Endodermal cell (in vitro differentiated cells): ENCODE results near the gene RPEL1. TPM values are rescaled to one million over a fixed set of nuclear protein-coding genes. Genes with fewer than 3 reads are reported as not detected.
"Not testable (repeated sequence)": the region's sequence is repeated elsewhere in the genome, so short reads cannot be mapped to it uniquely, and the experiment has no call there.

Source experiments
- DNase-seq: peaks from one replicate; pipeline ENCODE4 v3.0.0-alpha.2; 2017
- H3K27ac ChIP-seq: 2 replicates; pipeline ENCODE4 v1.5.1; 2013; ENCODE audit warnings: mild to moderate bottlenecking, low read depth, low read length, moderate library complexity
- H3K27me3 ChIP-seq: 2 replicates; pipeline ENCODE4 v1.6.1; 2013; ENCODE audit warnings: mild to moderate bottlenecking, low read length, moderate library complexity; ENCODE audit not compliant: insufficient read depth, control insufficient read depth, poor library complexity, severe bottlenecking
- H3K36me3 ChIP-seq: 2 replicates; pipeline ENCODE4 v1.7.0; 2013; ENCODE audit warnings: mild to moderate bottlenecking, low read length, moderate library complexity; ENCODE audit not compliant: control insufficient read depth, insufficient read depth
- H3K4me1 ChIP-seq: one replicate; pipeline ENCODE4 v1.7.0; 2013; ENCODE audit warnings: low read length; ENCODE audit not compliant: control insufficient read depth, insufficient read depth
- H3K4me3 ChIP-seq: 2 replicates; pipeline ENCODE4 v1.5.1; 2013; ENCODE audit warnings: mild to moderate bottlenecking, low read length, moderate library complexity
- H3K9ac ChIP-seq: 2 replicates; pipeline ENCODE4 v1.6.1; 2013; ENCODE audit warnings: mild to moderate bottlenecking, low read length, moderate library complexity; ENCODE audit not compliant: poor library complexity, severe bottlenecking; ENCODE audit errors: extremely low read depth
- H3K9me3 ChIP-seq: 2 replicates; pipeline ENCODE4 v1.6.1; 2013; ENCODE audit warnings: mild to moderate bottlenecking, low read length, moderate library complexity; ENCODE audit not compliant: control insufficient read depth
- H3K27ac Mint-ChIP-seq: 2 replicates; pipeline ENCODE4 v1.8.0; 2020; ENCODE audit warnings: mixed read lengths
- H3K27me3 Mint-ChIP-seq: 2 replicates; pipeline ENCODE4 v1.8.0; 2021; ENCODE audit warnings: mild to moderate bottlenecking, mixed read lengths; ENCODE audit not compliant: insufficient read depth
- H3K36me3 Mint-ChIP-seq: 2 replicates; pipeline ENCODE4 v1.8.0; 2020; ENCODE audit warnings: low read depth, mixed read lengths
- H3K4me1 Mint-ChIP-seq: 2 replicates; pipeline ENCODE4 v1.8.0; 2020; ENCODE audit warnings: mixed read lengths
- H3K4me3 Mint-ChIP-seq: 2 replicates; pipeline ENCODE4 v1.8.0; 2020; ENCODE audit warnings: mild to moderate bottlenecking, moderate library complexity, mixed read lengths
- H3K9me3 Mint-ChIP-seq: 2 replicates; pipeline ENCODE4 v1.8.0; 2020; ENCODE audit warnings: mild to moderate bottlenecking, mixed read lengths
- CTCF ChIP-seq: fragments of 200-600 bp; sonication (generic); conservative IDR thresholded peaks from 2 replicates; pipeline ENCODE4 v1.5.0; 2021; ENCODE audit warnings: antibody characterized with exemption, mild to moderate bottlenecking
- WGBS, 2 experiments: methylation state at CpG; one replicate each; pipeline versions ENCODE4 v1.1.5 to v1.1.7; 2013; ENCODE audit warnings: missing lambda C conversion rate in 2 of 2, mixed read lengths in 1 of 2; ENCODE audit not compliant: insufficient coverage in 1 of 2, insufficient read length in 1 of 2; 5-methylcytosine and 5-hydroxymethylcytosine counted together
- total RNA-seq, 2 donors: library from RNA; stranded (reverse); fragmentation: NEBNext Ultra II Directional in 1 of 2; extraction: Animal tissue kit (Norgen Biotek cat#: 25700) in 1 of 2; gene quantifications; 2 replicates in 1 of 2; 3 replicates in 1 of 2; pipeline ENCODE4 v1.2.1, GENCODE V29; 2021

RPEL1 gene
- total RNA-seq, 2 donors from 2014 or later, result not detected

- no peaks in the 10 kb centered on the region for H3K27me3 ChIP-seq
- Mint-ChIP-seq H3K9me3 (peaks cover 21% of the 10 kb centered on the region), H3K36me3 (peaks cover 11% of the 10 kb centered on the region), H3K4me3 (no peak overlapping the region), H3K27ac (peak overlapping the region; percentile 95), H3K4me1 (peaks cover 45% of the 10 kb centered on the region), H3K27me3 (no peaks in the 10 kb centered on the region)
- H3K4me1 ChIP-seq, result peaks cover 3% of the 10 kb centered on the region
- TF ChIP-seq CTCF, result no peak
- peaks cover 44% of the 10 kb centered on the region for H3K9me3 ChIP-seq
- peak overlapping the region; percentile 92 for H3K4me3 ChIP-seq
- WGBS, 2 experiments, result 39 to 71% methylated on average over 1 to 2 of the region's 2 CpGs
- no peak for DNase-seq
- H3K36me3 ChIP-seq, result peaks cover 39% of the 10 kb centered on the region
- no peak overlapping the region for H3K27ac ChIP-seq
- H3K9ac ChIP-seq, result peak overlapping the region; percentile 95
Observed at GRCh38 chr10:103207141-103207540, 38.5 kb upstream of the RPEL1 start.

GRCh38 chr10:103207643-103208042, 38.0 kb upstream of the RPEL1 start:
- not testable (repeated sequence) for H3K4me1 ChIP-seq, H3K27ac ChIP-seq, H3K27me3 ChIP-seq, H3K27me3 Mint-ChIP-seq, H3K4me3 Mint-ChIP-seq, DNase-seq
- Histone ChIP-seq H3K9me3 (peaks cover 49% of the 10 kb centered on the region), H3K36me3 (peaks cover 45% of the 10 kb centered on the region), H3K9ac (peak overlapping the region; percentile 95), H3K4me3 (peak overlapping the region; percentile 92)
- peaks cover 50% of the 10 kb centered on the region for H3K4me1 Mint-ChIP-seq
- WGBS, 2 experiments, result 79 to 92% methylated on average over 2 to 3 of the region's 3 CpGs
- H3K27ac Mint-ChIP-seq, result peak overlapping the region; percentile 95
- H3K9me3 Mint-ChIP-seq, result peaks cover 26% of the 10 kb centered on the region
- H3K36me3 Mint-ChIP-seq, result peaks cover 11% of the 10 kb centered on the region

- not testable (repeated sequence) for DNase-seq, H3K27me3 ChIP-seq, H3K27ac ChIP-seq, H3K27me3 Mint-ChIP-seq, H3K27ac Mint-ChIP-seq, H3K9ac ChIP-seq, H3K4me1 ChIP-seq, H3K4me3 Mint-ChIP-seq
- H3K9me3 ChIP-seq, result peaks cover 74% of the 10 kb centered on the region
- H3K36me3 Mint-ChIP-seq, result peaks cover 18% of the 10 kb centered on the region
- peak overlapping the region; percentile 92 for H3K4me3 ChIP-seq
- H3K4me1 Mint-ChIP-seq, result peaks cover 39% of the 10 kb centered on the region
- H3K36me3 ChIP-seq, result peaks cover 68% of the 10 kb centered on the region
- 96 to 98% methylated on average over 3 to 4 of the region's 4 CpGs for WGBS, 2 experiments
- H3K9me3 Mint-ChIP-seq, result peaks cover 50% of the 10 kb centered on the region
Observed at GRCh38 chr10:103210262-103210661, 35.4 kb upstream of the RPEL1 start.

- Histone ChIP-seq H3K27ac (no peak overlapping the region), H3K36me3 (peaks cover 52% of the 10 kb centered on the region), H3K9ac (no peak overlapping the region), H3K4me1 (no peaks in the 10 kb centered on the region), H3K4me3 (no peak overlapping the region), H3K27me3 (no peaks in the 10 kb centered on the region), H3K9me3 (peaks cover 50% of the 10 kb centered on the region)
- Mint-ChIP-seq H3K9me3 (peaks cover 63% of the 10 kb centered on the region), H3K4me1 (peaks cover 12% of the 10 kb centered on the region), H3K4me3 (no peak overlapping the region), H3K27ac (peak overlapping the region; percentile 41), H3K27me3 (no peaks in the 10 kb centered on the region), H3K36me3 (peaks cover 37% of the 10 kb centered on the region)
- 74 to 88% methylated on average over 2 to 5 of the region's 5 CpGs for WGBS, 2 experiments
- TF ChIP-seq CTCF, result no peak
- DNase-seq, result no peak
Observed at GRCh38 chr10:103215601-103216000, 30.1 kb upstream of the RPEL1 start.

- not testable (repeated sequence) for H3K4me3 Mint-ChIP-seq, H3K4me3 ChIP-seq, H3K27ac ChIP-seq, H3K27me3 ChIP-seq, H3K4me1 ChIP-seq, H3K27ac Mint-ChIP-seq, DNase-seq, H3K9ac ChIP-seq, H3K27me3 Mint-ChIP-seq
- Histone ChIP-seq H3K36me3 (peaks cover 45% of the 10 kb centered on the region), H3K9me3 (peaks cover 50% of the 10 kb centered on the region)
- peaks cover 68% of the 10 kb centered on the region for H3K9me3 Mint-ChIP-seq
- H3K4me1 Mint-ChIP-seq, result peaks cover 12% of the 10 kb centered on the region
- H3K36me3 Mint-ChIP-seq, result peaks cover 41% of the 10 kb centered on the region
- 74 to 88% methylated on average over 2 to 4 of the region's 4 CpGs for WGBS, 2 experiments
Observed at GRCh38 chr10:103216362-103216761, 29.3 kb upstream of the RPEL1 start.
